ENCODE data around the gene TAF1B.
"Not testable (repeated sequence)": the region's sequence is repeated elsewhere in the genome, so short reads cannot be mapped to it uniquely, and the experiment has no call there.

The TAF1B gene

GRCh38 chr2:9885036-9885684 is 41.9 kb downstream of the TAF1B start:
- no peak for DNase-seq

GRCh38 chr2:9887513-9887912 is 44.2 kb downstream of the TAF1B start:
- DNase-seq, result no peak

- no peak for DNase-seq
These were observed 46.6 kb downstream of the TAF1B start for GRCh38 chr2:9889812-9890261.

- no peak for DNase-seq
These were observed 49.0 kb downstream of the TAF1B start for GRCh38 chr2:9892236-9892635.

GRCh38 chr2:9895669-9896590 is 52.7 kb downstream of the TAF1B start:
- no peak for DNase-seq

- DNase-seq, result peak in 1 of 14 donors; percentile 40
These were observed 54.1 kb downstream of the TAF1B start for GRCh38 chr2:9897331-9897737.

GRCh38 chr2:9897846-9898245 is 54.6 kb downstream of the TAF1B start:
- no peak for DNase-seq

GRCh38 chr2:9905413-9905812 is 62.1 kb downstream of the TAF1B start:
- DNase-seq, result no peak

- no peak for DNase-seq
These were observed 64.1 kb downstream of the TAF1B start for GRCh38 chr2:9907402-9907801.

GRCh38 chr2:9908639-9909038 is 65.4 kb downstream of the TAF1B start:
- no peak for DNase-seq

- DNase-seq, result no peak
These were observed 65.8 kb downstream of the TAF1B start for GRCh38 chr2:9909106-9909505.

- no peak for DNase-seq
These were observed 67.4 kb downstream of the TAF1B start for GRCh38 chr2:9910699-9911098.

- no peak for DNase-seq
These were observed 69.2 kb downstream of the TAF1B start for GRCh38 chr2:9912468-9912867.

GRCh38 chr2:9914384-9915065 is 71.3 kb downstream of the TAF1B start:
- no peak for DNase-seq

GRCh38 chr2:9918275-9918674 is 75.0 kb downstream of the TAF1B start:
- DNase-seq, result no peak

- DNase-seq, result no peak
These were observed 76.2 kb downstream of the TAF1B start for GRCh38 chr2:9919512-9919911.

- not testable (repeated sequence) for DNase-seq
These were observed 83.7 kb downstream of the TAF1B start for GRCh38 chr2:9927020-9927419.

GRCh38 chr2:9937258-9937657 is 94.0 kb downstream of the TAF1B start:
- DNase-seq, result no peak

GRCh38 chr2:9937968-9938367 is 94.7 kb downstream of the TAF1B start:
- DNase-seq, result no peak

GRCh38 chr2:9939587-9940485 is 96.6 kb downstream of the TAF1B start:
- no peak for DNase-seq

GRCh38 chr2:9941196-9941995 is 98.1 kb downstream of the TAF1B start:
- DNase-seq, result no peak

All from C1 segment of cervical spinal cord (tissue), 14 donors.